ENCODE results near the gene ANO4. TPM values are rescaled to one million over a fixed set of nuclear protein-coding genes. Genes with fewer than 3 reads are reported as not detected.
"Not testable (repeated sequence)": the region's sequence is repeated elsewhere in the genome, so short reads cannot be mapped to it uniquely, and the experiment has no call there.

Gene ANO4
- total RNA-seq, 1 donor from 2014 or later = not detected

DNA sequence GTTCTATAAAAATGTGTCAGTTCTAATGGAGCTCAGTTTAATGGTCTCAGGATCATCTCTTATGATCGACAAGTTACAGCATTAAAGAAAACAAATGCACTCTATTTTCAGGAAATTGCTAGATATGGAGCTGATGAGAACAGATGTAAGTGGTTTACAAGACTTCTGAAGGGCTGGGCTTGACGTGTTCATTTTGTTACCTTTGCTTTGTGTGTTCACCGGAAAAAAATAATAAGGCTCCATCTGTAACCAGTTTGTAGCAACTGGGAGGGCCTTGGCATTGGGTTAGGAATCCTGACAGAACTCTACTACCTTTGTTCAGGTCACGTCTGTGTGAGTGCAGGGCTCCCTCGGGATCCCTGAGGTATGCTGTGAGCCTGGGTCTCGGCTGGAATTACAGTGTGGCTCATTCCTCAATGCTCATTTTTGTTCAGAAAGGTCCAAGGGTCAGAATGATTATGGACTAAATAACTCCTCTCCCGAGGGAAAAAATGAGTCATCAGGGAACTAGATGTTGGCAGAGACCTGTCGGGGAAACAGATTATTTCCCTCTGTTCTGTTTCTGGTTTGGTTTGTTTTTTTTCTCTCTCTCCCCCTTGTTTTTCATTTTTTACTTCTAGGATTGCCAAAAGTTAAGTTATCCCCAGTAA lies 257.4 kb downstream of the ANO4 start:
- Mint-ChIP-seq H3K36me3 (ENCODE audit: low read depth) (no peaks in the 10 kb centered on the region), H3K27me3 (ENCODE audit: insufficient read depth) (no peaks in the 10 kb centered on the region), H3K9me3 (no peaks in the 10 kb centered on the region), H3K27ac (no peak overlapping the region), H3K4me1 (ENCODE audit: low read depth) (no peaks in the 10 kb centered on the region), H3K4me3 (no peak overlapping the region)
- intact Hi-C loops (cut with micrococcal nuclease) = no loop called here
- no peak for DNase-seq (ENCODE audit: low spot score)

DNA sequence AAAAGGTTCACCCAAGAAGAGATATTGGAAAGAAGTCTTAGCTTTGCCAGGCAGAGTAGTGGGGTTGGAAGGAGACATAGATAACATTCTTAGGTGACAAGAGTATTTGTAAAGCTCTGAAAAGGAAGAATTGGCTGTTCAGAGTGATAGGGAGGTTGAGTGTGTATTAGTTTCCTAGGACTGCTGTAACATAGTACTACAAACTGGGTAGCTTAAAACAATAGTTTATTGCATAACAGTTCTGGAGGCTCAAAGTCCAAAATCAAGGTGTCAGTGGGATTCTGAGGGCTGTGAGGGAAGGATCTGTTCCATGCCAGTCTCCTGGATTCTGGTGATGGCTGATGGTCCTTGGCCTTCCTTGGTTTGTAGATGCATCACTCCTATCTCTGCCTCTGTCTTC lies 258.6 kb downstream of the ANO4 start:
- intact Hi-C loops (cut with micrococcal nuclease) = no loop called here
- Mint-ChIP-seq H3K4me1 (ENCODE audit: low read depth) (no peaks in the 10 kb centered on the region), H3K27ac (no peak overlapping the region), H3K4me3 (no peak overlapping the region), H3K27me3 (ENCODE audit: insufficient read depth) (no peaks in the 10 kb centered on the region), H3K9me3 (peaks cover 6% of the 10 kb centered on the region), H3K36me3 (ENCODE audit: low read depth) (no peaks in the 10 kb centered on the region)
- DNase-seq (ENCODE audit: low spot score) = no peak

DNA sequence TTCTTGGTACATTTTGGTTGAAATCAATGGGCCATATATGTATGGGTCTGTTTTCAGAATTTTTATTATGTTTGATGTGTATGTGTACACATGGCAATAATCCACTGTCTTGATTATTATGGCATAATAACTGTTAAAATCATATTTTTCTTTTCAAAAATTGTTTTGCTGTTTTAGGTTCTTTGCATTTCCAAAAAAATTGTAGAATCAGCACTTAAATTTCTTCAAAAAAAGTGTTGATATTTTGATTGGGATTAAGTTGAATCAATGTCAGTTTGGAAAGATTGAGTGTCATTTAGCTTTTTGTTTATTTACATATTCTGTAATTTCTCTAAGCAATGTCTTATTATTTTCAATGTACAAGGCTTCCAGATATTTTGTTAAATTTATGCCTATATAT lies 261.4 kb downstream of the ANO4 start:
- no peaks in the 10 kb centered on the region for H3K36me3 Mint-ChIP-seq (ENCODE audit: low read depth)
- intact Hi-C loops (cut with micrococcal nuclease) = no loop called here
- peaks cover 10% of the 10 kb centered on the region for H3K9me3 Mint-ChIP-seq
- H3K27me3 Mint-ChIP-seq (ENCODE audit: insufficient read depth) = no peaks in the 10 kb centered on the region
- H3K4me3 Mint-ChIP-seq = no peak overlapping the region
- no peaks in the 10 kb centered on the region for H3K4me1 Mint-ChIP-seq (ENCODE audit: low read depth)
- DNase-seq (ENCODE audit: low spot score) = no peak
- no peak overlapping the region for H3K27ac Mint-ChIP-seq

GRCh38 chr12:101062508-101062907 lies 267.9 kb downstream of the ANO4 start:
- H3K36me3 Mint-ChIP-seq (ENCODE audit: low read depth); intact Hi-C loops (cut with micrococcal nuclease); H3K4me3 Mint-ChIP-seq; H3K9me3 Mint-ChIP-seq; H3K27me3 Mint-ChIP-seq (ENCODE audit: insufficient read depth); DNase-seq (ENCODE audit: low spot score); H3K27ac Mint-ChIP-seq; H3K4me1 Mint-ChIP-seq (ENCODE audit: low read depth): not testable (repeated sequence)

GRCh38 chr12:101064721-101065120 lies 270.1 kb downstream of the ANO4 start:
- H3K27ac Mint-ChIP-seq = no peak overlapping the region
- H3K9me3 Mint-ChIP-seq = no peaks in the 10 kb centered on the region
- no peaks in the 10 kb centered on the region for H3K4me1 Mint-ChIP-seq (ENCODE audit: low read depth)
- intact Hi-C loops (cut with micrococcal nuclease) = no loop called here
- no peaks in the 10 kb centered on the region for H3K27me3 Mint-ChIP-seq (ENCODE audit: insufficient read depth)
- DNase-seq (ENCODE audit: low spot score) = no peak
- H3K4me3 Mint-ChIP-seq = no peak overlapping the region
- no peaks in the 10 kb centered on the region for H3K36me3 Mint-ChIP-seq (ENCODE audit: low read depth)

- no peaks in the 10 kb centered on the region for H3K36me3 Mint-ChIP-seq (ENCODE audit: low read depth)
- H3K4me3 Mint-ChIP-seq = no peak overlapping the region
- no peaks in the 10 kb centered on the region for H3K27me3 Mint-ChIP-seq (ENCODE audit: insufficient read depth)
- H3K27ac Mint-ChIP-seq = no peak overlapping the region
- DNase-seq (ENCODE audit: low spot score) = no peak
- no peaks in the 10 kb centered on the region for H3K4me1 Mint-ChIP-seq (ENCODE audit: low read depth)
- H3K9me3 Mint-ChIP-seq = peaks cover 4% of the 10 kb centered on the region
- intact Hi-C loops (cut with micrococcal nuclease) = no loop called here
Observed at GRCh38 chr12:101066489-101066888, 271.9 kb downstream of the ANO4 start.

DNA sequence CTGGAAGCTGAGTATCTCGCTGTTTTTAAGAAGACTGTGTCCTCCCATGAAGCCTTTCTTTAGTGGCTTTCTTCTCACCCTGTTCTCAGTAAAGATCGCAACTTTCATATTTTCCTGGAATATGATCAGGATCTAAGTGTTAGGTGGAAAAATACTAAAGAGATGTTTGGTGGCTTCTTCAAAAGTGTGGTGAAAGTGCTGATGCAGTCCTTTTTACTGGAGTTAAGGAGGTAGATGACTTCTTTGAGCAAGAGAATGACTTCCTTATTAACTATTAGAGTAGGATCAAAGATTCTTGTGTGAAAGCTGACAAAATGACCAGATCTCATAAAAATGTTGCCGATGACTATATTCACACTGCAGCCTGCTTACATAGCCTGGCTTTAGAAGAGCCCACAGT lies 273.8 kb downstream of the ANO4 start:
- H3K36me3 Mint-ChIP-seq (ENCODE audit: low read depth) = no peaks in the 10 kb centered on the region
- no peaks in the 10 kb centered on the region for H3K27me3 Mint-ChIP-seq (ENCODE audit: insufficient read depth)
- peaks cover 4% of the 10 kb centered on the region for H3K9me3 Mint-ChIP-seq
- H3K27ac Mint-ChIP-seq = no peak overlapping the region
- no peak for DNase-seq (ENCODE audit: low spot score)
- no peak overlapping the region for H3K4me3 Mint-ChIP-seq
- intact Hi-C loops (cut with micrococcal nuclease) = no loop called here
- no peaks in the 10 kb centered on the region for H3K4me1 Mint-ChIP-seq (ENCODE audit: low read depth)

DNA sequence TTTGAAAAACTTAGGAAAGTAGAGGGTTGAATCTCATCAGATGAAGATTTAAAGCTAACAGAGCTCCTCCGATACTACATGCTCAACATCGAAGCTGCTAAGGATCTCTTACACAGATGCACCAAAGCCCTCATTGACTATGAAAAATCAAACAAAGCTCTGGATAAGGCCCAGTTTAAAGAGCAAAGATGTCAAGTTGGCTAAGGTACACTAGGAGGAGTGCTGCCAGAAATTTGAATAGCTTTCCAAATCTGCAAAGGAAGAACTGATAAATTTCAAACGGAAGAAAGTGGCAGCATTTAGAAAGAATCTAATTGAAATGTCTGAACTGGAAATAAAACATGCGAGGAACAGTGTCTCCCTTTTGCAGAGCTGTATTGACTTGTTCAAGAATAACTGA lies 274.3 kb downstream of the ANO4 start:
- Mint-ChIP-seq H3K27ac (no peak overlapping the region), H3K36me3 (ENCODE audit: low read depth) (no peaks in the 10 kb centered on the region), H3K4me3 (no peak overlapping the region), H3K9me3 (peaks cover 4% of the 10 kb centered on the region), H3K4me1 (ENCODE audit: low read depth) (no peaks in the 10 kb centered on the region), H3K27me3 (ENCODE audit: insufficient read depth) (no peaks in the 10 kb centered on the region)
- no peak for DNase-seq (ENCODE audit: low spot score)
- intact Hi-C loops (cut with micrococcal nuclease) = no loop called here

DNA sequence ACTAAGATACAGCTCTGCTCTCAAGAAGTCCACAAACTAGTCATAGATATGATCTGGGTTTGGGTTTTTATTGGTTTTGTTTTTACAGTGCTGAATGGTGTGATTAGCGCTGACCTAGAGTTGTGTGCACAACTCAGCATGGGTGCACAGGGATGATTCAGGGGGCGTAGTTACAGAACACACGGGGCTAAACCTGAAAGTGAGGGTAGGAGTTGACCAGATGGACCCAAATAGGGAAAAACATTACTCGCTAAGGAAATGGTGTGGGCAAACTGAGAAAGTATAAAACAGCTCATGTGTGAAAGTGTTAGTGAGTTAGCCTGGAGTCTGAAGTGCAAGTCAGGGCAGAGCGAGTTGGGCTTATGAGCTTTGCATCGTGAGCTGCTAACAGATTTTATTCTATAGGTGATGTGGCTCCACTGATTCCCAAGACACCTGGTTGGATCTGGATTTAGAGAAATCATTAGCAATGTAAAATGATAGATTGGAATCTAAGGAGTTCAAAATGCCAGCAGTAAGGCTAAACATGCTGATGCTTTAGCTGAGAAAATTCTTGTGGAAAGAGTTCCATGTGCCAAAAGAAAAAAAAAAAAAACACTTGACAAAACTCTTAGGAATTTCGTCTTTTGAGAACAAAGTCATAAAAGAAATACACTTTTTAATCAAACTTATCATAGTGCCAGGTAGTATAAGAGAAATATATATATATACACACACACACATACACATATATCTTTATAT lies 280.5 kb downstream of the ANO4 start:
- intact Hi-C loops (cut with micrococcal nuclease) = no loop called here
- Mint-ChIP-seq H3K27ac (no peak overlapping the region), H3K4me1 (ENCODE audit: low read depth) (peaks cover 22% of the 10 kb centered on the region), H3K36me3 (ENCODE audit: low read depth) (no peaks in the 10 kb centered on the region), H3K9me3 (peaks cover 4% of the 10 kb centered on the region), H3K27me3 (ENCODE audit: insufficient read depth) (peaks cover 3% of the 10 kb centered on the region), H3K4me3 (no peak overlapping the region)
- no peak for DNase-seq (ENCODE audit: low spot score)

DNA sequence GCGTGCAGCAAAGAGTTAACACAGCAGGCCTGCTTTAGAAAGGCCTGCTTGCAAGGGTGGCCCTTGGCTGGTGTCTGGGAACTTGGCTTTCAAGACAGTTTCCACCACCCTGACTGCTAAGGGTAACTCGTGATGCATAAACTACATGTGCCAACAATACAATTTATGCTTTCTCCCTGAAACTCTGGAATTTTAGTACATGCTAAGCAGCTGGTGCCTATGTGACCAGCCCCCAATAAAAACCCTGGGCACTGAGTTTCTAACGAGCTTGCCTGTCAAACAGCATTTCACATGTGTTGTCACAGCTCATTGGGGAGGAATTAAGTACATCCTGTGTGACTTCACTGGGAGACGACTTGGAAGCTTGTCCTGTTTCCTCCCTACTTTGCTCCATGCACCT lies 282.3 kb downstream of the ANO4 start:
- intact Hi-C loops (cut with micrococcal nuclease) = no loop called here
- no peak overlapping the region for H3K4me3 Mint-ChIP-seq
- H3K27me3 Mint-ChIP-seq (ENCODE audit: insufficient read depth) = peaks cover 3% of the 10 kb centered on the region
- no peaks in the 10 kb centered on the region for H3K9me3 Mint-ChIP-seq
- no peak overlapping the region for H3K27ac Mint-ChIP-seq
- no peaks in the 10 kb centered on the region for H3K36me3 Mint-ChIP-seq (ENCODE audit: low read depth)
- peaks cover 23% of the 10 kb centered on the region for H3K4me1 Mint-ChIP-seq (ENCODE audit: low read depth)
- DNase-seq (ENCODE audit: low spot score) = no peak

GRCh38 chr12:101077791-101078528 lies 283.4 kb downstream of the ANO4 start:
- H3K4me1 Mint-ChIP-seq (ENCODE audit: low read depth) = peaks cover 23% of the 10 kb centered on the region
- no peak overlapping the region for H3K4me3 Mint-ChIP-seq
- H3K27me3 Mint-ChIP-seq (ENCODE audit: insufficient read depth) = peaks cover 3% of the 10 kb centered on the region
- H3K27ac Mint-ChIP-seq = no peak overlapping the region
- H3K9me3 Mint-ChIP-seq = no peaks in the 10 kb centered on the region
- H3K36me3 Mint-ChIP-seq (ENCODE audit: low read depth) = no peaks in the 10 kb centered on the region
- intact Hi-C loops (cut with micrococcal nuclease) = no loop called here
- no peak for DNase-seq (ENCODE audit: low spot score)

DNA sequence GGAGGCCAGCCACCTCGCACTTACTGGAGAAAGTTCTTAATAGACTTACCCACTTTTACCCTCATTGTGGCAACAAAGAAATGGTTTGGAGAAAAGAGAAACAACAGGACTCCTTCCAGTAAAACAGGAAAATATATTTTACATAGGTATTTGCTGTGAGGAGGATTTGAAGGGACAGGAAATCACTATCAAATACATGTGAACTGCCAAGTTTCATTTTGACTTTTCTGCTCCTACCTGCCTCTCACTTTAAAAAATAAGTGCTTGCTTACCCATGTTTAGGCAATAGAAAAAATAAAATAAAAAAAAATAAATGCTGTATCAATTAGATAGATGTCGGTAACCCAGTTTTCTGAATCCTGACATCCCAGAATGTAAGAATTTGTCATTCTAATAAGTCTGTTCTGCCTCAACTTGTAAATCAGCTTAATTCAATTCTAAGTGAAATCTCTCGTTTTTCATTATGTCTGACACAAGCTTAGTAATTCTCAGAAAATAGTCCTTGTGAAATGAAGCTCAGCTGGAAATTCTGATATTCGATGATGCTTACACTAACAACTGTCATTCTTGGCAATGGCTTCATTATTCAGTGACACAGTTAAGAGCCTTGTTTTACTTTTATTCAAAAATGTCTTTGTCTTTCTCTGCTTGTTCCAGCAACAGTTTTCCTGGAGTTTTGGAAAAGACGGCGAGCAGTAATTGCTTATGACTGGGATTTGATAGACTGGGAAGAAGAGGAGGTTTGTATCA lies 284.1 kb downstream of the ANO4 start:
- DNase-seq (ENCODE audit: low spot score) = no peak
- no peaks in the 10 kb centered on the region for H3K9me3 Mint-ChIP-seq
- no peak overlapping the region for H3K27ac Mint-ChIP-seq
- H3K27me3 Mint-ChIP-seq (ENCODE audit: insufficient read depth) = peaks cover 3% of the 10 kb centered on the region
- peaks cover 23% of the 10 kb centered on the region for H3K4me1 Mint-ChIP-seq (ENCODE audit: low read depth)
- intact Hi-C loops (cut with micrococcal nuclease) = no loop called here
- H3K4me3 Mint-ChIP-seq = no peak overlapping the region
- H3K36me3 Mint-ChIP-seq (ENCODE audit: low read depth) = no peaks in the 10 kb centered on the region

GRCh38 chr12:101082706-101083105 lies 288.1 kb downstream of the ANO4 start:
- Mint-ChIP-seq H3K4me1 (ENCODE audit: low read depth) (peaks cover 18% of the 10 kb centered on the region), H3K27ac (no peak overlapping the region), H3K36me3 (ENCODE audit: low read depth) (no peaks in the 10 kb centered on the region), H3K9me3 (no peaks in the 10 kb centered on the region), H3K4me3 (no peak overlapping the region), H3K27me3 (ENCODE audit: insufficient read depth) (peaks cover 6% of the 10 kb centered on the region)
- no peak for DNase-seq (ENCODE audit: low spot score)
- intact Hi-C loops (cut with micrococcal nuclease) = no loop called here

Data from activated T-helper 1 cell treated with anti-CD3 and anti-CD28 coated beads, Interleukin-12 subunit alpha, Interleukin-12 subunit beta, Interleukin-2, Interleukin-4 antibody, amounts not matched to agents 30 ng/mL and 10 ng/mL and 1 ng/mL, durations not matched to agents 14 hours and 24 hours and 36 hours (primary cell).